ENCODE data around the gene ZNF792.
A peak's percentile ranks its signal among the peaks of the same experiment; 100 is the strongest.
"Not testable (repeated sequence)": the region's sequence is repeated elsewhere in the genome, so short reads cannot be mapped to it uniquely, and the experiment has no call there.

Gene ZNF792

DNA sequence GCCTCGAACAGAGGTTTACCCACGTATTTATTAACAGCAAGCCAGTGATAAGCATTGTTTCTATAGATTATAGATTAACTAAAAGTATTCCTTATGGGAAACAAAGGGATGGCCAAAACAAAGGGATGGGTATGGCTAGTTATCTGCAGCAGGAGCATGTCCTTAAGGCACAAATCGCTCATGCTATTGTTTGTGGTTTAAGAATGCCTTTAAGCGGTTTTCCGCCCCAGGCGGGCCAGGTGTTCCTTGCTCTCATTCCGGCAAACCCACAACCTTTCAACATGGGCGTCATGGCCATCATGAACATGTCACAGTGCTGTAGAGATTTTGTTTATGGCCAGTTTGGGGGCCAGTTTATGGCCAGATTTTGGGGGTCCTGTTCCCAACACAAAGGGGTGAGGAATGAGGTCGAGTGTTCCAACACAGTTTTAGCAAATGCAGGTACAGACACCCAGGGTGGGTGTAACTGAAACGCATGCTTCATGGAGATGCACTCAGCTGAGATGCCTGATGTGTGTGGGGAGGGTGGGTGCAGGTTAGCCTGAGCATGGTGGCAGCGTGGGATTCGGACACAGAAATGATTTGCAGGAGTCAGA lies 6.3 kb upstream of the ZNF792 start:
- DNase-seq = not testable (repeated sequence)

GRCh38 chr19:34969721-34970120 lies 5.7 kb upstream of the ZNF792 start:
- no peak for DNase-seq

DNA sequence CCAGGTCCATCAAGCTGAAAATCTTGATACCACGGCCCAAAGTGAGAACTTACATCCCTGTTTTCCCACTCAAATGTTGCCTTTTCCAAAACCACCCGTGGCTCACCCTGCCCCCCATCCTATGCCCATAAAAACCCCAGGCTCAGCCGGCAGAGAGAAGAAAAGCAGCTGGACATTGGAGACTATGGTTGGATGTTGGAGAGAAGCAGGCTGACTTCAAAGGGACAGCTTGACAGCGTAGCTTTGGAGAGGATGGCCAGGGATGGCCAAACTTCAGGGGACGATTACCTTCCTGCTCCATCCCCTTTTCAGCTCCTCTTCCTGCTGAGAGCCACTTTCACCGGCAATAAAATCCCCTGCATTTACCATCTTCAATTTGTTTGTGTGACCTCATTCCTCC lies 3.5 kb upstream of the ZNF792 start:
- no peak for DNase-seq

GRCh38 chr19:34965505-34965904 lies 1.5 kb upstream of the ZNF792 start:
- not testable (repeated sequence) for DNase-seq

DNA sequence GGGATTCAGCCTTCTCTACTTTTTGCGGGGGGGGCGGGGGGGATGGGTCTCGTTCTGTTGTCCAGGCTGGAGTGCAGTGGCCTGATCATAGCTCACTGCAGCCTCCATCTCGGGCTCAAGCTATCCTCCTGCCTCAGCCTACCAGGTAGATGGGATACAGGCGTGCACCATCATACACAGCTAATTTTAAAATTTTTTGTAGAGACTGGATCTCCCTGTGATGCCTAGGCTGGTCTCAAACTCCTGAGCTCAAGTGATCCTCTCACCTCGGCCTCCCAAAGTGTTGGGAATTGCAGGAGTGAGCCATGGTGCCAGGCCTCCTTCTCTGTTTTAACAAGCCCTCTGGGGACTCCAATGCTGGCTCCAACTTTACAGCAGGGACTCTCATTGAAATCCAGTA lies 569 bp upstream of the ZNF792 start:
- DNase-seq = no peak

DNA sequence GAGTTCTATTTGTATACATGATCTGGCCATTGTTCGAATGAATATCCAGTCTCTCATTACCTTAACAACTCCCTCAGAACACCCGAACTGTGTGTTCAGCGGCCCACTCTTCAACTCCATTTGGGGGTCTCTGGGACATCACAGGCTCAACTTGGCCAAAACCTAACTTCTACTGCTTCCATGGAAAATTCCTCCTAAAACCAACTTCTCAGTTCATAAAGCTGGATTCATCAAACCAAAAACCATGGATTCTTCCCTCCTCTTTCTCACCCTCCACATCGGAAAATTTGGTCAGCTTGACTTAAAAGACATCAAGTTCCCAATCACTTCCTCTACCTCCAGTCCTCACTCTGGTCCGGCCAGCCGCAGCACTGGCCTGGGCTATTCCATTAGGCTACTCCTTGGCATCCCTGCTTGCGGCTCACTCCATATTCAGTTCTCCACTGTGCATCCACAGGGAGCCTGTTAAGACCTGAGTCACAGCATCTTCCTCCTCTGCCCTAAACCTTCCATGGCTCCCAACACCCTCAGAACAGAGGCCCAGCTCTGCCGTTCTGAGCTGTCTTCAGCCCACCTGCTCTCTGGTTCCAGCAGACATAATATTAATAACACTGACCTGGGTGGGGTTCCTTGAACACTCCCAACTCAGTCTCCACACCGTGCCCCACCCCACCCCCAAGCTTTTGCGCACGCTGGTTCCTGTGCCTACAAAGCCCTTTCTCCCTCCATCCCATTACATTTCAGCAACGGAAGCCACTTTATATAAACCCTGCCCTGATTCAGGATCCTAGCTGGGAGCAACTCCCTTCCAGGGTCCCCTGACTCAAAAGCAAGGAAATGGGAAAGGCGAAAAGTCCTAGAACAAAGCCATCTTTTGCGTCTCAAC lies 1.1 kb downstream of the ZNF792 start:
- DNase-seq = no peak

GRCh38 chr19:34961775-34962686 lies 2.0 kb downstream of the ZNF792 start:
- no peak for DNase-seq

- no peak for DNase-seq
Observed at GRCh38 chr19:34960940-34961679, 2.9 kb downstream of the ZNF792 start.

GRCh38 chr19:34960103-34960805 lies 3.8 kb downstream of the ZNF792 start:
- no peak for DNase-seq

GRCh38 chr19:34959021-34959420 lies 5.0 kb downstream of the ZNF792 start:
- DNase-seq = no peak

DNA sequence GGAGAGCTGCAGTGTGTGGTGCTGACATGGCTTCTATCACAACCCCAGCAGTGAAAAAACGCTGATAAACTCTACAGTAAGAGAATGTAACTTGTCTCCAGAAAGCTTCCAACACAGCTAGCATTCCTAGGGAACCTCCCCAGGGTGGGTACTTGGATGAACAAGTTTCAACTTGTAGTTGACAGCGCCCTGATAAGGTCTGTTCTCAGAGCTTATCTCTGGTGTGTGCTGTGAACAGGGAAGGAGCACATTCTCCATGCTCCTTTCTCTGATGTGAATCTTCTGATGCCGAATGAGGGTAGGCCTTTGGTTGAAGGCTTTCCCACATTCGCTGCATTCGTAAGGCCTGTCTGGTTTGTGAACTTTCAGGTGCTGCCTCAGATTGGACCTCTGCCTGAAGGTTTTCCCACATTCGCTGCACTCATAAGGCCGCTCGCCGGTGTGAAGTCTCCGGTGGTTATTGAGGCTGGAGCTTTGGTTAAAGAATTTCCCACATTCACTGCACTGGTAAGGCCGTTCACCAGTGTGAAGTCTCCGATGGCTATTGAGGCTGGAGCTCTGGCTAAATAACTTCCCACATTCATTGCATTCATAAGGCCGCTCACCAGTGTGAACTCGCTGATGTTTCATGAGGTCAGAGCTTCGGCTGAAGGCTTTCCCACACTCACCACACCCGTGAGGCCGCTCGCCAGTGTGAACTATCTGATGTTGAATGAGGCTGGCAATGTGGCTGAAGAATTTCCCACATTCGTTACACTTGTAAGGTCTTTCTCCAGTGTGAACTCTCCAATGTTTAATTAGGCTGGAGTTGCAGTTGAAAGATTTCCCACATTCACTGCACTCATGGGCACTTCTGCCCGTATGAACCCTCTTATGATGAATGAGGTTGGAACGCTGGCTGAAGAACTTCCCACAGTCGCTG lies 5.9 kb downstream of the ZNF792 start:
- no peak for DNase-seq

- DNase-seq = no peak
Observed at GRCh38 chr19:34953092-34953491, 10.9 kb downstream of the ZNF792 start.

GRCh38 chr19:34943861-34944573 lies 20.0 kb downstream of the ZNF792 start:
- DNase-seq = no peak

GRCh38 chr19:34938886-34939285 lies 25.1 kb downstream of the ZNF792 start:
- DNase-seq = no peak

DNA sequence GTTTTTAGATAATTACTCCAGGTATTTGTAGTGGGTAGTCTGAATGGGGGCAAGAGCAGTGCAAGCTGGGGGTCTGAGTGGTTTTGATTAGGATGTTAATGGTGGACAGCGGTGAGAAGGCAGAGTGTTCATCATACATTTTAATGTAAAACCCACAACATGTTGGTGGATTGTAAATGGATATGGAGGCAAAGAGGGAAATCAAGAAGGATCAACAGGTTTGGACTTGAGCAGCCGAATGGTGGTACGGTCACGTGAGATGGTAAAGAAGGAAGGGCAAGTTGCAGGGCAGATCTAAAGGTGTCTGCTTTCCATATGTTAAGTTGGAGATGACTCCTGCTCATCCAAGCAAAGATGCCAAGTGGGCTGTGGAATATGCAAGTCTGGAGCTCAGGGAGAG lies 27.8 kb downstream of the ZNF792 start:
- no peak for DNase-seq

GRCh38 chr19:34932494-34932893 lies 31.5 kb downstream of the ZNF792 start:
- DNase-seq = no peak

GRCh38 chr19:34926685-34927375 lies 37.2 kb downstream of the ZNF792 start, which contains the start of gene ZNF30:
Gene ZNF30 (plus strand): TSS chr19:34926903. CDS start chr19:34929948, 3,045 bp downstream.
- peak; percentile 83 to 90 for DNase-seq

DNA sequence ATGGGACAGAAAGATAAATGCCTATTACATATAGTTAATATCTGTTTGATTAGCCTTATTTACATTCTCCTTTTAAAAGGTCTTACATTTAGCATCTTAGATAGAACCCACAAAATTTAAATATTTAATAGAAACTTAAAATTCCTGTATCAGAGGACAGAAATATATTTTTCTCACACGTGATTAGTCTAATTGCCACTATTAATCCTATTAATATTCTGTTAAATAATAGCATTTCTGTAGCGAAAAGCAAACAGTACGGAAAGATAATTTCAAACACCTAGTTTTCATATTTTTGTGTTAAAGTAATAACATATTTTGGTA lies 37.7 kb downstream of the ZNF792 start:
- no peak for DNase-seq

- DNase-seq = no peak
Observed at GRCh38 chr19:34925278-34925855, 38.7 kb downstream of the ZNF792 start.

Data from stimulated activated CD4-positive, alpha-beta T cell treated with anti-CD3 and anti-CD28 coated beads, Interleukin-2, amount 100 ng/mL, for 24 hours (primary cell).